ENCODE data around the gene CEP72. TPM values are rescaled to one million over a fixed set of nuclear protein-coding genes. Genes with fewer than 3 reads are reported as not detected.

The CEP72 gene
- total and polyA plus RNA-seq, 2 of the 13 experiments (the other 11 are each of a cell fraction or from before 2014, with no cell fraction given), result 3.4 to 9.4 TPM

DNA sequence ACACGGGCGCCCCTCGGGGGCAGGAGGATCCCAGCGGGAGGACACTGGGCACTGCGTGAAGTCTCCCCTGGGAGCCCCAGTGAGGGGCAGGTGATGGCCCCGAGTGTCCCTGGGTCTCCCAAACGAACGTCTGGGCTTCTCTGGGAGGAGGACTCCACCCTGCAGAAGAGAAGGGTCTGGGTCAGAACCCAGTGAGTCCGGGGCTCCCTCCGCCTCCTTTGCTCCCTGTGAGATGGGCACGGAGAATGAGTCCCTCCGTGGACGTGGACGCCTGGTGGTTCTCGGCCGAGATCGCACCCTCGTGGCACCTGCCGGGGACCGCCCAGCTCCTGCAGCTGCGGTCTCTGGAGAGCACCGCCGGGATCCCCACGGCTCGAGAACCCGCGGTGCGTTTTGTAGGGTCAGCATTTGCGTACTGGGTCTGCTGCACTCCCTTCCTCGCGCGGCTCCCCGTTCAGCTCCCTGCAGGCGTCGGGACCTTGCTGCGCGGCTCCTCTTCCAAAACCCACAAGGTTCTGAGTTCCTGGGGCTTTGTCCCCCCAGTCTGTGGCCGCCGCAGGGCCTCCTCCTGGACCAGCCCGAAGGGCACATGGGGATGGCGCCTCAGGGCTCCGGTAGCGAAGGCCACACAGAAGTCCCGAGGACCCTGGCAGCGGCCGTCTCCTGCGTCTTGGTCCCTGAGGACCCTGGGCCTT, 10.2 kb upstream of the CEP72 start:
- H3K9ac ChIP-seq (ENCODE audit: insufficient read depth, low read depth, low read length), result no peak overlapping the region
- H3K4me1 ChIP-seq (ENCODE audit: insufficient read depth, low read length), result peaks cover 21% of the 10 kb centered on the region
- 28% methylated on average over 4 of the region's 47 CpGs for WGBS (ENCODE audit: low lambda C conversion rate)
- ChIA-PET CTCF (ENCODE audit: low intra/inter-chr PET ratio, low total read pairs) (no interaction called here), POLR2A (no interaction called here)
- no peak overlapping the region for H3K4me2 ChIP-seq (ENCODE audit: low read depth, low read length)
- in situ Hi-C loops (cut with HindIII; ENCODE audit: extremely low pct_ligation_motif_present, low pct_unique_long_range_greater_than_20kb), result no loop called here
- intact Hi-C loops (cut with micrococcal nuclease; ENCODE audit: unreplicated experiment), result no loop called here
- H3K27ac ChIP-seq (ENCODE audit: extremely low read length, insufficient read depth, low read length), result no peak overlapping the region
- H3K36me3 ChIP-seq (replicated peaks in 1 of 2; ENCODE audit: control insufficient read depth in 1 of 2, insufficient read depth in 2 of 2, low read length in 2 of 2), result no peaks in the 10 kb centered on the region
- H2AFZ ChIP-seq (ENCODE audit: low read length), result no peak overlapping the region
- H3K27me3 ChIP-seq (ENCODE audit: control insufficient read depth in 1 of 2, insufficient read depth in 2 of 2, low read length in 2 of 2), result peaks cover 18 to 83% of the 10 kb centered on the region in 2 experiments
- no peaks in the 10 kb centered on the region for H3K79me2 ChIP-seq (ENCODE audit: insufficient read depth, low read length)
- no peaks in the 10 kb centered on the region for H3K9me3 ChIP-seq (ENCODE audit: low read length)
- no peaks in the 10 kb centered on the region for H4K20me1 ChIP-seq (ENCODE audit: insufficient read depth, low read length)
- H3K4me3 ChIP-seq (replicated peaks in 1 of 3; ENCODE audit: insufficient read depth in 1 of 3, low read depth in 2 of 3, low read length in 3 of 3), result no peak overlapping the region
- no peak for DNase-seq (ENCODE audit: low spot score)
- ATAC-seq, result no peak
- FAIRE-seq, result no peak
- no TSS peak for BruUV-seq (replicated peaks)
- TF ChIP-seq ZSCAN29 (CRISPR knock-in tag; conservative IDR thresholded peaks at IDR 0.05) (no peak), HOXA5 (CRISPR knock-in tag; IDR thresholded peaks at IDR 0.05) (no peak), MIER3 (CRISPR knock-in tag; IDR thresholded peaks at IDR 0.05; ENCODE audit: borderline replicate concordance) (no peak), ZNF138 (CRISPR knock-in tag; IDR thresholded peaks at IDR 0.05; ENCODE audit: low read depth) (no peak), ZNF143 (CRISPR knock-in tag; IDR thresholded peaks at IDR 0.05) (no peak), RARA (CRISPR knock-in tag; IDR thresholded peaks at IDR 0.05) (no peak), ZNF17 (CRISPR knock-in tag; IDR thresholded peaks at IDR 0.05) (no peak)
- TF ChIP-seq, protein P1, sequence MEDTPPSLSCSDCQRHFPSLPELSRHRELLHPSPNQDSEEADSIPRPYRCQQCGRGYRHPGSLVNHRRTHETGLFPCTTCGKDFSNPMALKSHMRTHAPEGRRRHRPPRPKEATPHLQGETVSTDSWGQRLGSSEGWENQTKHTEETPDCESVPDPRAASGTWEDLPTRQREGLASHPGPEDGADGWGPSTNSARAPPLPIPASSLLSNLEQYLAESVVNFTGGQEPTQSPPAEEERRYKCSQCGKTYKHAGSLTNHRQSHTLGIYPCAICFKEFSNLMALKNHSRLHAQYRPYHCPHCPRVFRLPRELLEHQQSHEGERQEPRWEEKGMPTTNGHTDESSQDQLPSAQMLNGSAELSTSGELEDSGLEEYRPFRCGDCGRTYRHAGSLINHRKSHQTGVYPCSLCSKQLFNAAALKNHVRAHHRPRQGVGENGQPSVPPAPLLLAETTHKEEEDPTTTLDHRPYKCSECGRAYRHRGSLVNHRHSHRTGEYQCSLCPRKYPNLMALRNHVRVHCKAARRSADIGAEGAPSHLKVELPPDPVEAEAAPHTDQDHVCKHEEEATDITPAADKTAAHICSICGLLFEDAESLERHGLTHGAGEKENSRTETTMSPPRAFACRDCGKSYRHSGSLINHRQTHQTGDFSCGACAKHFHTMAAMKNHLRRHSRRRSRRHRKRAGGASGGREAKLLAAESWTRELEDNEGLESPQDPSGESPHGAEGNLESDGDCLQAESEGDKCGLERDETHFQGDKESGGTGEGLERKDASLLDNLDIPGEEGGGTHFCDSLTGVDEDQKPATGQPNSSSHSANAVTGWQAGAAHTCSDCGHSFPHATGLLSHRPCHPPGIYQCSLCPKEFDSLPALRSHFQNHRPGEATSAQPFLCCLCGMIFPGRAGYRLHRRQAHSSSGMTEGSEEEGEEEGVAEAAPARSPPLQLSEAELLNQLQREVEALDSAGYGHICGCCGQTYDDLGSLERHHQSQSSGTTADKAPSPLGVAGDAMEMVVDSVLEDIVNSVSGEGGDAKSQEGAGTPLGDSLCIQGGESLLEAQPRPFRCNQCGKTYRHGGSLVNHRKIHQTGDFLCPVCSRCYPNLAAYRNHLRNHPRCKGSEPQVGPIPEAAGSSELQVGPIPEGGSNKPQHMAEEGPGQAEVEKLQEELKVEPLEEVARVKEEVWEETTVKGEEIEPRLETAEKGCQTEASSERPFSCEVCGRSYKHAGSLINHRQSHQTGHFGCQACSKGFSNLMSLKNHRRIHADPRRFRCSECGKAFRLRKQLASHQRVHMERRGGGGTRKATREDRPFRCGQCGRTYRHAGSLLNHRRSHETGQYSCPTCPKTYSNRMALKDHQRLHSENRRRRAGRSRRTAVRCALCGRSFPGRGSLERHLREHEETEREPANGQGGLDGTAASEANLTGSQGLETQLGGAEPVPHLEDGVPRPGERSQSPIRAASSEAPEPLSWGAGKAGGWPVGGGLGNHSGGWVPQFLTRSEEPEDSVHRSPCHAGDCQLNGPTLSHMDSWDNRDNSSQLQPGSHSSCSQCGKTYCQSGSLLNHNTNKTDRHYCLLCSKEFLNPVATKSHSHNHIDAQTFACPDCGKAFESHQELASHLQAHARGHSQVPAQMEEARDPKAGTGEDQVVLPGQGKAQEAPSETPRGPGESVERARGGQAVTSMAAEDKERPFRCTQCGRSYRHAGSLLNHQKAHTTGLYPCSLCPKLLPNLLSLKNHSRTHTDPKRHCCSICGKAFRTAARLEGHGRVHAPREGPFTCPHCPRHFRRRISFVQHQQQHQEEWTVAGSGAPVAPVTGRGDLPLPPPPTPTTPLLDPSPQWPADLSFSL (CRISPR knock-in tag; IDR thresholded peaks at IDR 0.05), result no peak
- TF ChIP-seq, protein P2, sequence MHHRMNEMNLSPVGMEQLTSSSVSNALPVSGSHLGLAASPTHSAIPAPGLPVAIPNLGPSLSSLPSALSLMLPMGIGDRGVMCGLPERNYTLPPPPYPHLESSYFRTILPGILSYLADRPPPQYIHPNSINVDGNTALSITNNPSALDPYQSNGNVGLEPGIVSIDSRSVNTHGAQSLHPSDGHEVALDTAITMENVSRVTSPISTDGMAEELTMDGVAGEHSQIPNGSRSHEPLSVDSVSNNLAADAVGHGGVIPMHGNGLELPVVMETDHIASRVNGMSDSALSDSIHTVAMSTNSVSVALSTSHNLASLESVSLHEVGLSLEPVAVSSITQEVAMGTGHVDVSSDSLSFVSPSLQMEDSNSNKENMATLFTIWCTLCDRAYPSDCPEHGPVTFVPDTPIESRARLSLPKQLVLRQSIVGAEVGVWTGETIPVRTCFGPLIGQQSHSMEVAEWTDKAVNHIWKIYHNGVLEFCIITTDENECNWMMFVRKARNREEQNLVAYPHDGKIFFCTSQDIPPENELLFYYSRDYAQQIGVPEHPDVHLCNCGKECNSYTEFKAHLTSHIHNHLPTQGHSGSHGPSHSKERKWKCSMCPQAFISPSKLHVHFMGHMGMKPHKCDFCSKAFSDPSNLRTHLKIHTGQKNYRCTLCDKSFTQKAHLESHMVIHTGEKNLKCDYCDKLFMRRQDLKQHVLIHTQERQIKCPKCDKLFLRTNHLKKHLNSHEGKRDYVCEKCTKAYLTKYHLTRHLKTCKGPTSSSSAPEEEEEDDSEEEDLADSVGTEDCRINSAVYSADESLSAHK (CRISPR knock-in tag; IDR thresholded peaks at IDR 0.05; ENCODE audit: borderline replicate concordance), result no peak
- TF ChIP-seq, protein P3, sequence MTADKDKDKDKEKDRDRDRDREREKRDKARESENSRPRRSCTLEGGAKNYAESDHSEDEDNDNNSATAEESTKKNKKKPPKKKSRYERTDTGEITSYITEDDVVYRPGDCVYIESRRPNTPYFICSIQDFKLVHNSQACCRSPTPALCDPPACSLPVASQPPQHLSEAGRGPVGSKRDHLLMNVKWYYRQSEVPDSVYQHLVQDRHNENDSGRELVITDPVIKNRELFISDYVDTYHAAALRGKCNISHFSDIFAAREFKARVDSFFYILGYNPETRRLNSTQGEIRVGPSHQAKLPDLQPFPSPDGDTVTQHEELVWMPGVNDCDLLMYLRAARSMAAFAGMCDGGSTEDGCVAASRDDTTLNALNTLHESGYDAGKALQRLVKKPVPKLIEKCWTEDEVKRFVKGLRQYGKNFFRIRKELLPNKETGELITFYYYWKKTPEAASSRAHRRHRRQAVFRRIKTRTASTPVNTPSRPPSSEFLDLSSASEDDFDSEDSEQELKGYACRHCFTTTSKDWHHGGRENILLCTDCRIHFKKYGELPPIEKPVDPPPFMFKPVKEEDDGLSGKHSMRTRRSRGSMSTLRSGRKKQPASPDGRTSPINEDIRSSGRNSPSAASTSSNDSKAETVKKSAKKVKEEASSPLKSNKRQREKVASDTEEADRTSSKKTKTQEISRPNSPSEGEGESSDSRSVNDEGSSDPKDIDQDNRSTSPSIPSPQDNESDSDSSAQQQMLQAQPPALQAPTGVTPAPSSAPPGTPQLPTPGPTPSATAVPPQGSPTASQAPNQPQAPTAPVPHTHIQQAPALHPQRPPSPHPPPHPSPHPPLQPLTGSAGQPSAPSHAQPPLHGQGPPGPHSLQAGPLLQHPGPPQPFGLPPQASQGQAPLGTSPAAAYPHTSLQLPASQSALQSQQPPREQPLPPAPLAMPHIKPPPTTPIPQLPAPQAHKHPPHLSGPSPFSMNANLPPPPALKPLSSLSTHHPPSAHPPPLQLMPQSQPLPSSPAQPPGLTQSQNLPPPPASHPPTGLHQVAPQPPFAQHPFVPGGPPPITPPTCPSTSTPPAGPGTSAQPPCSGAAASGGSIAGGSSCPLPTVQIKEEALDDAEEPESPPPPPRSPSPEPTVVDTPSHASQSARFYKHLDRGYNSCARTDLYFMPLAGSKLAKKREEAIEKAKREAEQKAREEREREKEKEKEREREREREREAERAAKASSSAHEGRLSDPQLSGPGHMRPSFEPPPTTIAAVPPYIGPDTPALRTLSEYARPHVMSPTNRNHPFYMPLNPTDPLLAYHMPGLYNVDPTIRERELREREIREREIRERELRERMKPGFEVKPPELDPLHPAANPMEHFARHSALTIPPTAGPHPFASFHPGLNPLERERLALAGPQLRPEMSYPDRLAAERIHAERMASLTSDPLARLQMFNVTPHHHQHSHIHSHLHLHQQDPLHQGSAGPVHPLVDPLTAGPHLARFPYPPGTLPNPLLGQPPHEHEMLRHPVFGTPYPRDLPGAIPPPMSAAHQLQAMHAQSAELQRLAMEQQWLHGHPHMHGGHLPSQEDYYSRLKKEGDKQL (CRISPR knock-in tag; IDR thresholded peaks at IDR 0.05; ENCODE audit: low read depth), result no peak

All from HepG2 (cell line).